Stimulated activated CD8-positive, alpha-beta memory T cell treated with anti-CD3 and anti-CD28 coated beads, Interleukin-4, amount 100 ng/mL, for 48 hours (primary cell): ENCODE measurements around the gene VPS51.

Experiments
- DNase-seq: peaks from one replicate; pipeline ENCODE4 v3.0.0-alpha.2; 2020

The VPS51 gene

GRCh38 chr11:65095974-65096806 lies at the start of gene VPS51:
Gene VPS51, plus strand, starts transcription at chr11:65096214. Its CDS starts 37 bp downstream, at chr11:65096251.
- peak; percentile 91 for DNase-seq

GRCh38 chr11:65047581-65048422 lies 48.2 kb upstream of the VPS51 start:
- peak; percentile 51 for DNase-seq

- no peak for DNase-seq
These were observed 44.6 kb upstream of the VPS51 start for GRCh38 chr11:65051398-65051858.

- no peak for DNase-seq
These were observed 42.0 kb upstream of the VPS51 start for GRCh38 chr11:65053827-65054508.

- DNase-seq = no peak
These were observed 40.5 kb upstream of the VPS51 start for GRCh38 chr11:65055538-65055937.

- DNase-seq = no peak
These were observed 39.0 kb upstream of the VPS51 start for GRCh38 chr11:65056999-65057398.

GRCh38 chr11:65057526-65057925 lies 38.5 kb upstream of the VPS51 start:
- no peak for DNase-seq

- no peak for DNase-seq
These were observed 38.0 kb upstream of the VPS51 start for GRCh38 chr11:65058012-65058411.

GRCh38 chr11:65058419-65059054 lies 37.5 kb upstream of the VPS51 start, which contains the start of gene NAALADL1:
Gene NAALADL1, minus strand, starts transcription at chr11:65058553. Its CDS starts 32 bp downstream, at chr11:65058521.
- no peak for DNase-seq

- DNase-seq = no peak
These were observed 36.5 kb upstream of the VPS51 start for GRCh38 chr11:65059523-65059922.

- DNase-seq = no peak
These were observed 35.8 kb upstream of the VPS51 start for GRCh38 chr11:65059959-65060824.

- no peak for DNase-seq
These were observed 35.1 kb upstream of the VPS51 start for GRCh38 chr11:65060913-65061408.

GRCh38 chr11:65063532-65063931 lies 32.5 kb upstream of the VPS51 start:
- no peak for DNase-seq

GRCh38 chr11:65064847-65065240 lies 31.2 kb upstream of the VPS51 start:
- DNase-seq = no peak

- DNase-seq = no peak
These were observed 30.2 kb upstream of the VPS51 start for GRCh38 chr11:65065851-65066250.

GRCh38 chr11:65066315-65066714 lies 29.7 kb upstream of the VPS51 start:
- DNase-seq = no peak

- DNase-seq = no peak
These were observed 29.2 kb upstream of the VPS51 start for GRCh38 chr11:65066805-65067291.

- DNase-seq = no peak
These were observed 28.6 kb upstream of the VPS51 start for GRCh38 chr11:65067446-65067845.

GRCh38 chr11:65069217-65069616 lies 26.8 kb upstream of the VPS51 start:
- DNase-seq = no peak

GRCh38 chr11:65071907-65072630 lies 23.9 kb upstream of the VPS51 start:
- DNase-seq = no peak

GRCh38 chr11:65072631-65072966 lies 23.4 kb upstream of the VPS51 start:
- no peak for DNase-seq
